CD1c-positive myeloid dendritic cell (primary cell): ENCODE measurements around the gene DGUOK.
"Not testable (repeated sequence)": the region's sequence is repeated elsewhere in the genome, so short reads cannot be mapped to it uniquely, and the experiment has no call there.

Experiments
- DNase-seq: peaks from one replicate; pipeline ENCODE4 v3.0.0-alpha.2; 2016; ENCODE audit errors: extremely low spot score

DGUOK gene

GRCh38 chr2:73920577-73921545 lies 5.8 kb upstream of the DGUOK start:
- DNase-seq: peak; percentile 31

GRCh38 chr2:73921581-73921980 lies 5.1 kb upstream of the DGUOK start:
- DNase-seq: no peak

- no peak for DNase-seq
These were observed 4.0 kb upstream of the DGUOK start for GRCh38 chr2:73922681-73923080.

- peak; percentile 52 for DNase-seq
These were observed 1.5 kb upstream of the DGUOK start for GRCh38 chr2:73925033-73925704.

- no peak for DNase-seq
These were observed 707 bp upstream of the DGUOK start for GRCh38 chr2:73925853-73926492.

- no peak for DNase-seq
These were observed 664 bp downstream of the DGUOK start for GRCh38 chr2:73927344-73927743.

GRCh38 chr2:73928963-73929347 lies 2.3 kb downstream of the DGUOK start:
- no peak for DNase-seq

- DNase-seq: no peak
These were observed 3.7 kb downstream of the DGUOK start for GRCh38 chr2:73930386-73930785.

GRCh38 chr2:73931531-73932500 lies 5.1 kb downstream of the DGUOK start:
- DNase-seq: peak; percentile 60

GRCh38 chr2:73933194-73933593 lies 6.5 kb downstream of the DGUOK start:
- DNase-seq: no peak

- DNase-seq: no peak
These were observed 9.0 kb downstream of the DGUOK start for GRCh38 chr2:73935641-73936040.

- no peak for DNase-seq
These were observed 10.6 kb downstream of the DGUOK start for GRCh38 chr2:73937103-73937885.

- DNase-seq: peak; percentile 30
These were observed 11.2 kb downstream of the DGUOK start for GRCh38 chr2:73937899-73938298.

- no peak for DNase-seq
These were observed 12.2 kb downstream of the DGUOK start for GRCh38 chr2:73938718-73939352.

- peak; percentile 31 for DNase-seq
These were observed 12.7 kb downstream of the DGUOK start for GRCh38 chr2:73939419-73939818.

- not testable (repeated sequence) for DNase-seq
These were observed 13.4 kb downstream of the DGUOK start for GRCh38 chr2:73940066-73940465.

- no peak for DNase-seq
These were observed 16.0 kb downstream of the DGUOK start for GRCh38 chr2:73942664-73943063.

GRCh38 chr2:73944714-73945113 lies 18.0 kb downstream of the DGUOK start:
- no peak for DNase-seq

GRCh38 chr2:73946215-73946614 lies 19.5 kb downstream of the DGUOK start:
- no peak for DNase-seq

GRCh38 chr2:73946666-73947065 lies 20.0 kb downstream of the DGUOK start:
- DNase-seq: no peak
